ENCODE results near the gene PLEKHH2.

GRCh38 chr2:43738257-43738656, 101.2 kb downstream of the PLEKHH2 start:
- TF ChIP-seq EZH2 (IDR thresholded peaks at IDR 0.05; ENCODE audit: borderline replicate concordance, low read depth, low read length, severe bottlenecking) (no peak), CTCF (IDR thresholded peaks at IDR 0.05; ENCODE audit: borderline replicate concordance, extremely low read depth, low read length, poor library complexity, severe bottlenecking) (no peak)

Data from DND-41 (cell line).